GM20000 (cell line): Measurements from ENCODE around the gene EP400.

Source experiments
- DNase-seq: peaks from one replicate; pipeline ENCODE4 v3.0.0; 2012; ENCODE audit warnings: low spot score
- TF ChIP-seq, protein P1 (sequence below): IDR thresholded peaks from 2 replicates; pipeline ENCODE4 v1.5.1; 2012; ENCODE audit warnings: mild to moderate bottlenecking, control low read depth; ENCODE audit errors: extremely low read depth, missing control alignments

The EP400 gene

DNA sequence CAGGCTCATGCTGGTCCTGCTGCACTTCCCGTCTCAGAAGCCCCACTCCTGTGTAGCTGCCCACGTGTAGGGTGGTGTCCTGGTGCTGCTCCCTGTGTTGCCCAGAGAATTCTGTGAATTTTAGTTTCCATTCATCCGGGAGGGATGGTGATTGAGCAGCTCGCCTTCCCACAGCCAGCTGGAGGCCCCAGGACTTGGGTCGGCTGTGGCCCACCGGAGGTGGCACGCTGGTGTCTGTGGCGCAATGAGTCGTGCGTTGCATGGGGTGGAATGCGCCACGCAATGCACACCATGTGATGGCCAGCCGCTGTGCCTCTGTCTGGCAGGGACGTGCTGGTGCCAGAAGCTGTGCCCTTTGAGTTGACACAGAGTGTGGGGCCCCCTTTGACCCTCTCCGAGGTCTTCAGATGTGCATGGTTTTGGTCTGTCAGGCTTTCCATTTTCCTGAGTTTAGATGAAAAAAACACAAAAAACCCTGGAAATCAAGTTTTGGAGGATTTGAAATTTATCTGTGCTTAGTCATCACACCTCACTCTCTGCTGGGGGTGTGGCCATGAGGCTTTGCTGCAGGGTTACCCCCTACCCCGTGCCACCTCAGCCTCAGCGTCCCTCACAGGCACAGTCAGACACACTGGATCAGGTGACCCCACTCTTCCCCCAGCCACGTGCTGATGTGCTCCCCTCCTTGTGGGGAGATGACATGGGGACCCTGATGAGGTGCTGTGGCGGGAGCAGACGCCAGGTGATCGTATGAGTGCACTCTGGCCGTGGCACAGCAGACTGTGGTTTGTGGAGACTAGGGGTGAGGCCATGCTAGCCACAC is 64.6 kb downstream of the EP400 start:
- TF ChIP-seq, protein P1, sequence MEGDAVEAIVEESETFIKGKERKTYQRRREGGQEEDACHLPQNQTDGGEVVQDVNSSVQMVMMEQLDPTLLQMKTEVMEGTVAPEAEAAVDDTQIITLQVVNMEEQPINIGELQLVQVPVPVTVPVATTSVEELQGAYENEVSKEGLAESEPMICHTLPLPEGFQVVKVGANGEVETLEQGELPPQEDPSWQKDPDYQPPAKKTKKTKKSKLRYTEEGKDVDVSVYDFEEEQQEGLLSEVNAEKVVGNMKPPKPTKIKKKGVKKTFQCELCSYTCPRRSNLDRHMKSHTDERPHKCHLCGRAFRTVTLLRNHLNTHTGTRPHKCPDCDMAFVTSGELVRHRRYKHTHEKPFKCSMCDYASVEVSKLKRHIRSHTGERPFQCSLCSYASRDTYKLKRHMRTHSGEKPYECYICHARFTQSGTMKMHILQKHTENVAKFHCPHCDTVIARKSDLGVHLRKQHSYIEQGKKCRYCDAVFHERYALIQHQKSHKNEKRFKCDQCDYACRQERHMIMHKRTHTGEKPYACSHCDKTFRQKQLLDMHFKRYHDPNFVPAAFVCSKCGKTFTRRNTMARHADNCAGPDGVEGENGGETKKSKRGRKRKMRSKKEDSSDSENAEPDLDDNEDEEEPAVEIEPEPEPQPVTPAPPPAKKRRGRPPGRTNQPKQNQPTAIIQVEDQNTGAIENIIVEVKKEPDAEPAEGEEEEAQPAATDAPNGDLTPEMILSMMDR, result no peak
- DNase-seq, result no peak

DNA sequence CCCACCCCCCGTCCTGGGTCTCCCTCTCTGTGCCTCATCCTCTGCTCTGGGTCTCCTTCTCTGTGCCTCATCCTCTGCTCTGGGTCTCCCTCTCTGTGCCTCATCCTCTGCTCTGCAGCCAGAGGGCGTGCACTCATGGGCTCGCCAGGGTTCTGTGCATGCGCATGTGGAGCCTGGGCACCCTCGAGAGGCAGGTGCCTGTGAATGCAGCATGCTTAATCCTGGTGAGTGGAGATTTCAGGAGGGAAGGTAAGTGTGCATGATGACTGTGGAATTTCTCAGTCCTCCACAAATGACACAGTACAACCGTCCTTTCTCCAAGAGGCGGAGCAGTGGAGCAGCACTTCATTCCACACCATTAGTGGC is 65.2 kb downstream of the EP400 start:
- no peak for DNase-seq
- TF ChIP-seq, protein P1, result no peak

GRCh38 chr12:132015686-132016430 is 66.1 kb downstream of the EP400 start:
- TF ChIP-seq, protein P1, result no peak
- no peak for DNase-seq

DNA sequence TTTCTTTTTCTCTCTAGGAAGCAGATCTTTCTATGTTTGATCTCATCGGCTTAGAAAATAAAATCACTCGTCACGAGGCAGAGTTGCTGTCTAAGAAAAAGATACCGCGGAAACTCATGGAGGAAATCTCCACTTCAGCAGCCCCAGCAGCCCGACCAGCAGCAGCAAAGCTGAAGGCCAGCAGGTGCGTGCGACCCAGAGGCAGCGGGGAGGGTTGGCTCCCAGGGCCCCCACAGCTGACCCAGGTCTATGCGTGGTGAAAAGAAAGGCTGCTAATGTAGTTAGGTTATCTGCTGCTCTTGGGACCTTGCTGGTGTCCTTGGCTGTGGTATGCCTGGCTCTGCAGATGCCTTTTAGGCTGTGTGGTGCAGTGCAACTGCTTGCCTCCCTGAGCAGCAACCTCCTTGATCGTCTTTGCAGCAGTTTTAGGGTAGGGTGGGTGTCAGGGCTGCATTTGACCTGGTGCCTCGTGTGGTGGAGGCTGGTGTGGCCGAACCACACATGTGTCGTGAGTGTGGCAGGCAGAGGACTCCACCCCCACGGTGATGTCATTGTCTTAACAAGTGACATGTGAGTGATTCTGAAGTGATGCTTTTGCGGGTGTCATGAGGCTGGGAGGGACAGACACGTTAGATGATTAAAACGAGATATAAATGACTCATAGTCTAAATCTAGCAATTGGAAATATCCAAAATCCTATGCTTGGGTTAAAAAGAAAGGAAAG is 68.6 kb downstream of the EP400 start:
- TF ChIP-seq, protein P1, result no peak

GRCh38 chr12:132019891-132020290 is 70.1 kb downstream of the EP400 start:
- TF ChIP-seq, protein P1, result no peak
- DNase-seq, result no peak

More for the DNA sequence above, 68.6 kb downstream of the EP400 start:
- DNase-seq, result no peak

DNA sequence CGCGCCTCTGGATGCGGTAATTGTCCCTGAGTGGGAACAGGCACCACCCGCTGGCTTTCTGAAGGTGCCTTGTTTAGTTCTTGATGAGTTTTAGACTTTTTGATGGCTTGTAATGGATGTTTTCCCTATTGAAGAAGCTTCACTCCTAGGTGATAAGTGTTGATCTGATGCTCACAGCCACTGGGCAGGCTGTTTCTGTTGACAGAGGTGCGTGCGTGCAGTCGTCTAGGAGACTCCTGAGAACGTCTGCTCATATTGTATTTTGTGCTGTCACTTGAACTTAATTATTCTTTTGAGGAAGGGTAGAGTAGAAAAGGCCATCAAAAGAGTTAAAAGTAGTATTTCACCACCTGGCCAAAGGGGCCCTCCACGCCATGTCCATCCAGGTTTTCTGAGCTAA is 70.5 kb downstream of the EP400 start:
- TF ChIP-seq, protein P1, result no peak
- no peak for DNase-seq
